Measurements from ENCODE around the gene S100A4.
"Not testable (repeated sequence)": the region's sequence is repeated elsewhere in the genome, so short reads cannot be mapped to it uniquely, and the experiment has no call there.

The S100A4 gene

DNA sequence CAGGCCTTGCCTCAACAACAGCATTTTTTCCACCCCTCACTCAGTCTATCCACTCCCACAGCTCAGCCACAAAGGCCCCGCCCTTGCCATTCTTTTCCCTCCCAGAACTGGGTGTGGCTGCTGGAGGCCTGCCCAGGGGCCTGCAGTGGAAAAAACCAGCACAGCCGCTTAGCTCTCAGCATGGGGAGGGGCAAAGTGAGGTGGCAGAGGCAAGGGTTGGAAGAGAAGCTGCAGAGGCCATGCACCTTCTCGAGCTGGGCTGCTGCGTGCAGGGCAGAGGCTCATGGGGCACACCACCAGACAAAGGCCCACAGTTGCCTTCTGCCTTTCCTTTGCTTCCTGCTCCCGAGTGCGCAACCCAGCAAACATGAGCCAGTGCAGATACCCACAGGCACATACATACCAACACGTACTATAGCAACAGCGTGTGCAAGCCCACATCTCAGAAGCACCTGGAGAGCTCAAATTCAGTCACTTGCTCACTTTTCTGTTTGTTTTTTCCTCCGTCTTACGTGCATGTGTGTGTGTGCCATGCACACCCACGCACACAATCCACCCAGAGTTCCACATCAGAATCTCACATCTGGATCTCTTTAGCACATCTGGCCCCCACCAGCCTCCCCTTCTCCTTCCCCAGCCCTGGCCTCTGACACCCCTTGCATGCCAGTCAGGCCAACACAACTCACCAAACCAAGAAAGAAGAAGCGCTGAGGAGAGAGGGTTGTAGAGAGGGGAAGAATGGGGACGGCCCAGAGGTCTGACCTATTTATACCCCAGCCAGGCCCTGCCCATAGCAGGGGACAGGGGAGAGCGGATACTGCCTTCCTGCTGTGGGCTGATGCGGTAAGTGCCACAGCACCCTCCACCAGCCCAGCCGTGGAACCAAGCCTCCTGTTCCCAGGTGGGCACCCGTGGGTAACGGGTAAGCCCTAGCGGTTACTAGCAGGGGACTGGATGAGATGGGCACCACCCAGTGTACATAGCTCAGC is at the start of gene S100A4:
S100A4 (minus strand) TSS at position 740 of the 989 bp plus-strand sequence. CDS start 1,012 bp downstream, outside the sequence.
- peak; percentile 94 to 98 for DNase-seq

DNA sequence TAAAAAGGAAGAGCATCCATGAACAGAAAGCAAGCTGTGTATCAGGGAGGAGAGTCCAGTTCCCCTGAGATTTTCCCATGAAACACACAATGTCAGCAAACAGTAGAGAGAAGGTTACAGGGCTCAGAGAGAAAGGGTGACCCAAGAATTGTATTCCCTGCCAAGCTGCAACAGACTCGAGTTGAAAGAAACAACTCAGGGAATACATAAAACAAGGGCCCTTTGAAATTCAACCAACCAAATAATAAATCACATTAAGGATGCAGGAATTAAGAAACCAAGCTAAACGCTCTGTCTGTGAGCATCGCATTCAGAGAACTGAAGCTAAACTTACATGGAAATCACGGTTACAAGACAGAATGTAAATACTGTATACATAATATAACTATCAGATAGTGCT is 47.1 kb upstream of the S100A4 start:
- DNase-seq = no peak

DNA sequence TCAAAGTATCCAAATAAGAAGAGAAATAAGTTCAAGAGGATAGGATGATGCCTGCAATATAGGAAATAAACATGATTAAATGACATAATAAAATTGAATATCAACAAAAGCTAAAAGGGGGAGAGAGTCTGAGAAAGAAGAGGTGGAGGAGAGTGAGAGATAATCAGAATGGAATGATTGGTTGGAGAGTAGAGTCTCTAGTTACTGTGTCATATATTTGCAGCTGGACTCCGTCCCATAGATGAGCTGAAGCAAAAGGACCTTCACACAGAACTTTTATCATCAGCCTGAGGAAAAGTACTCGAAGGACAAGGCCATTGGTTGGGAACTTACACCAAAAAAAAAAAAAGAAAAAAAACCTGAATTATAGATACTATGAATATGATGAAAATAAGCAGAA is 42.9 kb upstream of the S100A4 start:
- no peak for DNase-seq

DNA sequence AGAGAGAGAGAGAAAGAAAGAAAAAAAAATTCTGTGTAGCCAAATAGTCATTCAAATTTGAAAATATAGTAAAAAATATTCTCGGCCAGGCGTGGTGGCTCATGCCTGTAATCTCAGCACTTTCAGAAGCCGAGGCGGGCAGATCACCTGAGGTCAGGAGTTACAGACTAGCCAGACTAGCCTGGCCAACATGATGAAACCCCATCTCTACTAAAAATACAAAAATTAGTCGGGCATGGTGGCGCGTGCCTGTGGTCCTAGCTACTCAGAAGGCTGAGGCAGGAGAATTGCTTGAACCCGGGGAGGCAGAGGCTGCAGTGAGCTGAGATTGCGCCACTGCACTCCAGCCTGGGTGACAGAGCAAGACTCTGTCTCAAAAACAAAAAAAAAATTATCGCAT is 42.4 kb upstream of the S100A4 start:
- DNase-seq = not testable (repeated sequence)

DNA sequence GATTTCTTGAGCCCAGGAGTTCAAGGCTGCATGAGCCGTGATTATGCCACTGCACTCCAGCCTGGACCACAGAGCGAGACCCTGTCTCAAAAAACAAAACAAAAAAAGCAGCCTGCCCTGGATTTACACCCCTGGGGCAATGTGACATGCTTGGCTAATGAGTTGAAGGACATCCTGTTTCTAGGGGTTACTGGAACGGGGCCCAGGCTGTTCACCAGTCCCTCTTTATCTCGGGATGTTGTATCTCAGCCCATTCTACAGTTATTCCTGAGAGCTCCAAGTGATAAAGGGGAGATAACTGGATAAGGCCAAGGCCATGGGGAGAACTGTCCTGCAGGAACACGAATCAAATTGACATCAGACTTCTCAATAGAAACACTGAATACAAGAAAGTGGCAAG is 41.7 kb upstream of the S100A4 start:
- no peak for DNase-seq

DNA sequence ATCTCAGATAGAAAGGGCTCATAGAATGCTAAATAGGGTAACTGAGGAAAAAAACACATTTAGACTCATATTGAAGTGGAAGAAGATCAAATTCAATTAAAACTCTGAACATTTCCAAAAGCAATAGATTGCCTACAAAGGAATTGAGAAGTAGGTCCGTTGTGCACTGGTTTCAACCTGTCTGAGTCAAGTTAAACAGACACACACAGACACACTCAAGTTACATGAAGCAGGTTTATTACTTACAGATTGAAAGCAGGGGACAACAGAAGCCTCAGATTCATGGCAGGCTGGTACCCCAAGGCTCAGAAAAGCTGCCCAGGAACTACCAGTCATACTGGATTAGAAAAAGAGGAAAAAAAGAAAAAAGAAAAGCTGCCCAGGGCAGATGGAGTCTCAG is 40.7 kb upstream of the S100A4 start:
- DNase-seq = no peak

DNA sequence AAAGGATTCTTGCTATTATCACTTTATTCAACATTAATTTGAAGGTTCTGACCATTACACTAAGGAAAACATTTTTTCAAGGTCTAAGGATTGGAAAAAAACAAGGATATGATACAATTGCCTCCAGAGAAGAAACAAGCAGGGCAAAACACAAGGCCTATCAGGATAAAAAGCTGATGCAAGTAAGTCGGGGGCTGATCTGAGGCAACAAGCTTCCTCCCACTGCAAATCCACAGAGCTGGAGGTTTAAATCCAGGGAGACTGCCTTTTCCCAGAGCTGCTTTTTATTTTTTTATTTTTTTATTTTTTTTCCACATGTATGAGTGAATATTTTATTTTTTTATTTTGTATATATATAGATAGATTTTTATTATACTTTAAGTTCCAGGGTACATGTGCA is 39.4 kb upstream of the S100A4 start:
- DNase-seq = no peak

DNA sequence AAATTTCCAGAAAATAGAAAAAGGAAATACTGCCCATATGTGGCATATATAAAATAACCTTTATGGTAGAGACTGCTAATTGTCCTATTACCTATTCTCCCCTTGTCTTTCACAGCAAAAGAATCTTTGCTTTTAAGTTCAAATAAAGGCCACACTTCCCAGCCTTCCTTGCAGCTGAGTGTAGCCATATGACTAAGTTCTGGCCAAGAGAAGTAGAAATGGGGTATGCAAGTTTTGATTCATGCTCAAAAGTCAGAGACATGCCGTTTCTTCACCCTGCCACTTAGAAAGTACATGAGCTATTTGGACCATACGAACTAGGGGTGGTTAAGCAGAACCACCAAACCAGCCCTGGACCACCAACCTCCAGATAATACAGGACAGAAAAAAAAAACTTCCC is 38.4 kb upstream of the S100A4 start:
- no peak for DNase-seq

DNA sequence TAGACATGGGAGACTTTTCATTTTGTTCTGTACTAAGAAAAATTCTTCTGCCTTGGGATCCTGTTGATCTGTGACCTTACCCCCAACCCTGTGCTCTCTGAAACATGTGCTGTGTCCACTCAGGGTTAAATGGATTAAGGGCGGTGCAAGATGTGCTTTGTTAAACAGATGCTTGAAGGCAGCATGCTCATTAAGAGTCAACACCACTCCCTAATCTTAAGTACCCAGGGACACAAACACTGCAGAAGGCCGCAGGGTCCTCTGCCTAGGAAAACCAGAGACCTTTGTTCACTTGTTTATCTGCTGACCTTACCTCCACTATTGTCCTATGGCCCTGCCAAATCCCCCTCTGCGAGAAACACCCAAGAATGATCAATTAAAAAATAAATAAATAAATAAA is 37.9 kb upstream of the S100A4 start:
- not testable (repeated sequence) for DNase-seq

DNA sequence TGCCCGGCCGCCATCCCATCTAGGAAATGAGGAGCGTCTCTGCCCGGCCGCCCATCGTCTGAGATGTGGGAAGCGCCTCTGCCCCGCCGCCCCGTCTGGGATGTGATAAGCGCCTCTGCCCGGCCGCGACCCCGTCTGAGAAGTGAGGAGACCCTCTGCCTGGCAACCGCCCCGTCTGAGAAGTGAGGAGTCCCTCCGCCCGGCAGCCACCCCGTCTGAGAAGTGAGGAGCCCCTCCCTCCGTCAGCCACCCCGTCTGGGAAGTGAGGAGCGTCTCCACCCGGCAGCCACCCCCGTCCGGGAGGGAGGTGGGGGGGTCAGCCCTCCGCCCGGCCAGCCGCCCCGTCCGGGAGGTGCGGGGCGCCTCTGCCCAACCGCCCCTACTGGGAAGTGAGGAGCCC is 37.2 kb upstream of the S100A4 start:
- not testable (repeated sequence) for DNase-seq

DNA sequence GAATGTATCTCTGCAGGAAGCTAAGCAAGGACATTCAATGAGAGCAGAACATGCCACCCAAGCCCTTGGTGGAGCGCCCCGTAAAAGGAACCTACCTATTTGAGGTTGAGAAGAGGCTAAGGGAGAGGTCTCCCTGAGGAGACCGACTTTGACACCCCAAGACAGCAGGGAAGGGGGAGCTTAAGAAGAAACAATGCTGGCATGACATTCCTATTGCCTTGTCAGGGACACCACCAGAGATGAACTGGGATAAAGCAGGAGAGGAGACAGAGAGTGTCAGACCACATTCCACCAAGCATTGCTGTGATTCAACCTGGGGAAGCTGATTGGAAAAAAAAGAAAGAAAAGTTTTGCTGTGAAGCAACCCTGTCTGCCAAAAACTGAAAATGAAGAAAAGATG is 33.3 kb upstream of the S100A4 start:
- no peak for DNase-seq

DNA sequence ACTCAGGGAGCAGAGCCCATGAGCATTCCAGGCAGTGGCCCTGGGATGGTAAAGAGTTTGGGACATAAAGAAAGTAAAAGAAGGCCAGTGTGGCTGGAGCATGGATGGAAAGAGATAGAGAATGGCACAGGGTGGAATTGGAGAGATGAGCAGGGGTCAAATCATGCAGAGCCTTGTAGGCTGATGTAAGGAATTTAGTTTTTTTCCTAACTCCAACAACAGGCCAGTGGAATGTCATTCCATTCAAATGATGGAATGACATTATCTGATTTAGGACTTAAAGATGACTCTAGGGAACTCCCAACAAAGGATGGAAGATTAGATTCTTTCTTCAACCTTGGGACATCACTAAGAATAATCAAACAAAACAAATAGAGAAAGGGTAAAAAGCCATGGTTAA is 32.9 kb upstream of the S100A4 start:
- no peak for DNase-seq

DNA sequence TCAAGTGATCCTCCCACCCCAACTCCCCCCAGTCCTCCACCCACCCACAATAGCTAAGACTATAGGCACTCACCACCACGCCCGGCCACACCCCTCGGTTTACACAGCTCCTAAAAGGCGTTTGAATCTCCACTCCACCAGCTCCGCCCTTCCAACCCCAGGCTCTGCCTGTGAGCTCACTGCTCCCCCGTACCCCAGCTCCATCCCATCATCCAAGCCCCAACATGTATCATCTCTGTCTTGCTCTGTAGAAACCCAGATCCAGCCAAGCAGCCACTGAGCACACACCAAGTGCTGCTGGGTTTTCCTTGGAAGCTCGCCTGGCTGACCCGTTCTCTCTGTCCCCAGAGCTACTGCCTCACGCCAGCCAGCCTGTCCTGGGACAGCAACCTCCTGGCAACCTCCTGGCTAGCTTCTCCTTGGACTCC is 32.0 kb upstream of the S100A4 start:
- DNase-seq = no peak

DNA sequence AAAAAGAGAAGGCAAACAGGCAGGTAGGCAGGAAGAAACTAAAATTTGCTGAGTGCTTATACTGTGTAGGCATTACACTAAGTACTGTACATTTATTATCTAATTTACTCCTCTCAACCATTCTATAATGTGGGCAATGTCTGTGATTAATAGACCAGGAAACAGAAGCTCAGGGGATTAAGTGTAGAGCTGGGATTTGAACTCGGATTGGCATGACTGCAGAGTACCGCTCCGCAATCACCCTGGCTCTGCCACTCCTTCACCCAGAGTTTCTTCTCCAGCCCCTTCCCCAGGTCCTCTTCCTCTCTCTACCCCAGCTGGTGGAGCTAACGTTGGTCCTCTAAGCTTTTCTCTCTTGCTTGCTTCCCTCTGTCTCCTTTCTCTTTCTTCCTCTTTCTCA is 31.5 kb upstream of the S100A4 start:
- DNase-seq = no peak

DNA sequence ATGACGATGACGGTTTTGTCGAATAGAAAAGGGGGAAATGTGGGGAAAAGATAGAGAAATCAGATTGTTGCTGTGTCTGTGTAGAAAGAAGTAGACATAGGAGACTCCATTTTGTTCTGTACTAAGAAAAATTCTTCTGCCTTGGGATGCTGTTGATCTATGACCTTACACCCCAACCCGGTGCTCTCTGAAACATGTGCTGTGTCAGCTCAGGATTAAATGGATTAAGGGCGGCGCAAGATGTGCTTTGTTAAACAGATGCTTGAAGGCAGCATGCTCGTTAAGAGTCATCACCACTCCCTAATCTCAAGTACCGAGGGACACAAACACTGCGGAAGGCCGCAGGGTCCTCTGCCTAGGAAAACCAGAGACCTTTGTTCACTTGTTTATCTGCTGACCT is 29.9 kb upstream of the S100A4 start:
- not testable (repeated sequence) for DNase-seq

DNA sequence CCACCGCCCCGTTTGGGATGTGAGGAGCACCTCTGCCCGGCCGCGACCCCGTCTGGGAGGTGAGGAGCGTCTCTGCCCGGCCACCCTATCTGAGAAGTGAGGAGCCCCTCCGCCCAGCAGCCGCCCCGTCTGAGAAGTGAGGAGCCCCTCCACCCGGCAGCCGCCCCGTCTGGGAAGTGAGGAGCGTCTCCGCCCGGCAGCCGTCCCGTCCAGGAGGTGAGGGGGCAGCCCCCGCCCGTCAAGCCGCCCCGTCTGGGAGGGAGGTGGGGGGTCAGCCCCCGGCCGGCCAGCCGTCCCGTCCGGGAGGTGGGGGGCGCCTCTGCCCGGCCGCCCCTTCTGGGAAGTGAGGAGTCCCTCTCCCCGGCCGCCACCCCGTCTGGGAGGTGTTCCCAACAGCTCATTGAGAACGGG is 29.5 kb upstream of the S100A4 start:
- not testable (repeated sequence) for DNase-seq

DNA sequence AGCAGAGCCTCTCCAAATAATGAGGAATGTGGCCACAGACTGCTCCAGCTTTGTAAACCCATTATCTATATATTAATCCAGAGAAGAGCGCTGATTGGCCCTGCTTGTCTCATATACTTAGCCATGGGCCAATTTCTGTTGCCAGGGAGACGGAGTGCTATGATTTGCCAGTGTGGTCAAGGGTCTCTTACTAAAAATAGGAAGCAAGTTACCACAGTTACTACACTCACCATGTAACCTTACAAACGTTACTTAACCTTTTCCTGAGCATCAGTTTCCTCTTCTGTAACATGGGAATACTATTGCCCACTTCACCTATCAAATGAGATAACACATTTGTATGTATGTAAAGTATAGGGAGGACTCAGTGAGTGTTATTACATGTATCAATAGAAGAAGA is 27.7 kb upstream of the S100A4 start:
- DNase-seq = no peak

DNA sequence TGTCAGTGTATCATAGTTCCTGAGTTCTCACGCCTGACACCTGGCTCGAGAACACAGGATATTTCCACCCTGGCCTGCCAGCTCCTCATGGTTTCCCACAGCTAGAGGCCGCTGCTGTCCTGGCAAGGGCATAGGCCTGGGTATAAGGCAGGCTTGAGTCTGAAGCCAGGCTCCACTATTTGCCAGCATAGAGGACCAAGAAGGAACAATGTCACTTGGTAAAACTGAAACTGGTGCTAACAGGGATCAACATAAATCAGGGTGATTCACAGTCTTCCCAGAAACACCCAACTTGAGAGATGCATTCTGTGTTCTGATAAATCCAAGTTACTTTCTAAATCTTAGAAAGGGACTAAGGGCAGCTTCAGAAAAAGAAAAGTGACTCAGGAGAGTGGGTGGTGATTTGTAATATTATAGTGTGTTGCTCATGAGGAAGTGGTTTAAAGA is 27.0 kb upstream of the S100A4 start:
- DNase-seq = peak; percentile 32 to 75

DNA sequence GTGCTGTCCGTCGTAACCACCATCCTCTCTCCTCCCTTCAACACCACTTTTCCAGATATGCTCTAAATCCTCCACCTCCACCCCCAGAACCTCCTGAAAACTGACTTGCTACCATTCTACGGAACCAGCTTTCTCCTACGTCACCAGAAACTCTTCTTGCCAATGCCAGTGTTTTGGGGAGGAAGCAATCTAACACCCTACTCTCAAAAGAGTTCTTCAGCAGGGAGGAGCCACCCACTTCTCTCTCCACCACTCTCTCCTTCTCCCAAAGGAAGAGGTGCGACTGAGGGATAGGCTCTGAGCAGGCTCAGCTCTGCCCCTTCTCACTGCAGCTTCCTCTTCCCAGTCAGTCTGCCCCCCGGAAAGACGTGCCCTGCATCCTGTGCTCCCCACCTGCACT is 26.1 kb upstream of the S100A4 start:
- no peak for DNase-seq

DNA sequence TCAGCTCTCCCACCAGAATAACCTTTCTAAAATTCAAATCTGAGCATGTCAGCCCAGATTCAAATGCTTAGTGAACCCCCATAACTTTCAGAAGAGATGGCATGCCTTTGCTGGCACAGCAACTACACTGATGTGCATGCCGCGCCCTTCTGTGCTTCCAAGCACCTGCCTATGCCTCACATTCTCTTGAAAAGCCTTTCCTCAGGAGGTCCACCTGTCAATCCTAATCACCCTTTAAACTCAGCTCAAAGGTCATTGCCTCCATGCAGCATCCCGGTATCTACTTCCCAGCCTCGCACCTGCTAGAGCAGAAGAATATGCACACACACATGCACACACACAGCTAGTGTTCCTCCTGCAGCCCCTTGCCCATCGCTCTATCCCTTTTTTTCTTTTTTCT is 25.3 kb upstream of the S100A4 start:
- DNase-seq = no peak

DNA sequence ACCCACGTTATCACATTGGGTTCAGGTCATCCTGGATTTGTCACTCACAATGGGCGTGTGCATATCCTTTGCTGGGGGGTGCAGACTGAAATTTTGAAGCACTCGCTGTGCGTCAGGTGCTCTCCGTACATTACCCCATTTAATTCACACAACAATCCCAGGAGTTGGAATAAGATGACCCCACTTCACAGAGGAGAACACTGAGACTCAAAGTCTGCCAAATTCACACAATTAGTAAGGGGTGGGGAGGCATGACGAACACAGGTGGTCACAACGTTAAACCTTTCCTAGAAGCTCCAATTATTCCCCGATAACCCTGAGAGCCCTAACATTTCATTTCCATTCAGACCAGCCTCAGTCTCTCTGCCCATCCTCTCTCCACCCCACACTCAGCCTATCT is 23.9 kb upstream of the S100A4 start:
- no peak for DNase-seq

DNA sequence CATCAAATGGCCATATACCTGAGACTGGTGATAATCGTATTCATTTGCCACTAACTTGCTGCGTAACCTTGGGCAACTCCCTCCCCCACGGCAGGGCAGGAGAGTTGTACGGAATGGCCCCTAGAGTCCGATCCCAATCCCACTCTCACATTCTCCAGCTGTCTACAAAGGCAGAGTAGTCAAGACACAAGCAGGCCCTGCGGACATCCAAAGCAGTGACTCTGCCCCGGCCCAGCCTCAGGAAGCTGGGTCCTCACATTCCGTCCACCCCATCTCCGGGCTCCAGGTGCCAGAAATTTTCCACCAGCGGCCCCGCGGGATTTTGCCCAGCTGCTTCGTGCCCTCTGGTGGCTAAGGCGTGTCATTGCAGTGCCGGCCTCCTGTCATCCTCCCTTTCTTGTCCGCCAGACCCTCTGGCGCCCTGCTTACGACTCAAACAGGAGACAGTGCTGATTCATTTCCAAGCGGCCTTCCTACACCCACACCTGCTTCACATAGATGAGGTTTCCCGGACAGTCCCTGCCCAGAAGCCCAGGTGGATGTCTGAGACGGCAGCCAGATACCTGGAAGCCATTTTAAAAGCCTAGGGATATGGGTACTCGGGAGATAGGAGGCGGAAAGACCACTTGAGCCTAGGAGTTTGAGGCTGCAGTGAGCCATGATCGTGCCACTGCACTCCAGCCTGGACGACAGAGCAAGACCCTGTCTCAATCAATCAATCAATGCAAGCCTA is 22.9 kb upstream of the S100A4 start:
- DNase-seq = peak; percentile 90 to 93

DNA sequence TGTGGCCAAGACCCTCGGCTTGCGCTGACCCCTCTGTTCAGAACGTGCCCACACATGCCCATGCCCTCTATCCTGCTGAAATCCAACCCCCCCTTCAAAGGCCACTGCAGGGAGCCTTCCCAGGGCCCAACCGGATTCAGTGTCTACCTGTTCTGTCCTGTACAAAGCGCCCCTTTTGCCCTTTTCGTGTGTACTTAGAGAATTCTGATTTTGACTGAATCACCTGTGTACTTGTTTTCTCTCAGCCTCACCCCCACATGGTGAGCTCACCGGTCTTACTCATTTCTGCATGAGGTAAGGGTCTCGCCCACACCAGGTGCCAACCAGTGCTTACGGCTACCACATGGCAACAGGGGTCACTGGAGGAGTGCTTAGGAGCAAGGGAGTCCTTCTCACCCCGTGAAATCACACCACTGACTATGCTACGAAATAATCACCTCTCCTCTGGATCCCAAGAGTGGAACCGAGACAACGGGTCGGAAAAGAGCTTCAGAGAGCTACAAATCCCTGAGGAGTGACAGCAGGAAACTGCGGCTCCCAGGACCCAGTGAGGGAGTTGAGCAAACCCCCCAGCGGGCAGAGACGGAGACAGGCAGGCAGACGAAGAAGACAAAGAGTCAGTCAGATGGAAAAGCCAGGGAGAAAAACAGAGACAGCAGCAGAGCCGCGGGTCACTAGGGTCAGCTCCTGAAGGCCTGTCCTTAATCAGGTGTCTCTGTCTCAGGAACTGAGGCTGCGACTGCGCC is 22.2 kb upstream of the S100A4 start:
- peak in 1 of 2 experiments; percentile 63 for DNase-seq
